Liver (tissue), 9 donors: Measurements from ENCODE around the gene ADGRV1. TPM values are rescaled to one million over a fixed set of nuclear protein-coding genes. Genes with fewer than 3 reads are reported as not detected.

Experiments
- DNase-seq: peaks from one replicate; pipeline ENCODE4 v3.0.0-alpha.2; 2017; ENCODE audit warnings: low spot score
- H3K27ac ChIP-seq, 2 donors: one replicate each; pipeline ENCODE4 v1.7.0; 2013; ENCODE audit warnings: inconsistent platforms in 2 of 2, low read length in 2 of 2, control low read depth in 1 of 2, low read depth in 1 of 2, mild to moderate bottlenecking in 1 of 2
- H3K27me3 ChIP-seq, 4 donors: one replicate each; pipeline versions ENCODE4 v1.6.1 to v1.7.0; 2013; ENCODE audit warnings: low read length in 3 of 4, inconsistent platforms in 1 of 4, mild to moderate bottlenecking in 1 of 4, moderate library complexity in 1 of 4; ENCODE audit not compliant: control insufficient read depth in 4 of 4, insufficient read depth in 4 of 4
- H3K36me3 ChIP-seq, 4 donors: one replicate each; pipeline versions ENCODE4 v1.6.1 to v1.7.0; 2013; ENCODE audit warnings: low read length in 3 of 4, mild to moderate bottlenecking in 3 of 4, low read depth in 1 of 4, moderate library complexity in 1 of 4; ENCODE audit not compliant: control insufficient read depth in 4 of 4, insufficient read depth in 3 of 4
- H3K4me1 ChIP-seq, 4 donors: one replicate each; pipeline versions ENCODE4 v1.6.1 to v1.7.0; 2013; ENCODE audit warnings: low read length in 3 of 4, mild to moderate bottlenecking in 3 of 4, moderate library complexity in 1 of 4; ENCODE audit not compliant: control insufficient read depth in 4 of 4, insufficient read depth in 4 of 4
- H3K4me3 ChIP-seq, 3 donors: one replicate each; pipeline versions ENCODE4 v1.6.1 to v1.7.0; 2013; ENCODE audit warnings: low read length in 3 of 3, control low read depth in 1 of 3, low read depth in 1 of 3, mild to moderate bottlenecking in 1 of 3
- H3K9ac ChIP-seq, 2 donors: one replicate each; pipeline ENCODE4 v1.7.0; 2013; ENCODE audit warnings: low read length in 2 of 2, mild to moderate bottlenecking in 2 of 2, moderate library complexity in 2 of 2, control low read depth in 1 of 2, low read depth in 1 of 2
- H3K9me3 ChIP-seq, 4 donors: one replicate each; pipeline versions ENCODE4 v1.6.1 to v1.7.0; 2013; ENCODE audit warnings: low read length in 3 of 4; ENCODE audit not compliant: control insufficient read depth in 4 of 4
- ATF3 ChIP-seq: IDR thresholded peaks from 2 replicates; pipeline ENCODE4 v1.6.1; 2016; ENCODE audit warnings: antibody characterized with exemption
- CTCF ChIP-seq: fragments of 150-350 bp; IDR thresholded peaks from 2 replicates; pipeline ENCODE4 v1.5.1; 2017; ENCODE audit warnings: improper control_type of control experiment, low read depth, low read length; ENCODE audit not compliant: missing input control
- EGR1 ChIP-seq, 2 donors: IDR thresholded peaks; 2 replicates each; pipeline ENCODE4 v1.6.1; 2016 to 2018; ENCODE audit warnings: antibody characterized with exemption in 2 of 2, low read depth in 2 of 2
- FOXA1 ChIP-seq: IDR thresholded peaks from 2 replicates; pipeline ENCODE4 v1.6.1; 2016; ENCODE audit warnings: antibody characterized with exemption
- FOXA2 ChIP-seq: IDR thresholded peaks from 2 replicates; pipeline ENCODE4 v1.6.1; 2016; ENCODE audit warnings: antibody characterized with exemption
- GABPA ChIP-seq, 2 donors: IDR thresholded peaks in 1 of 2; conservative IDR thresholded peaks in 1 of 2; 2 replicates each; pipeline ENCODE4 v1.6.1; 2016; ENCODE audit warnings: antibody characterized with exemption in 2 of 2, mild to moderate bottlenecking in 1 of 2, moderate library complexity in 1 of 2
- HNF4A ChIP-seq, 2 donors: conservative IDR thresholded peaks; 2 replicates each; pipeline ENCODE4 v1.6.1; 2016; ENCODE audit warnings: antibody characterized with exemption in 2 of 2, mild to moderate bottlenecking in 2 of 2
- HNF4G ChIP-seq: IDR thresholded peaks from 2 replicates; pipeline ENCODE4 v1.6.1; 2016; ENCODE audit warnings: antibody characterized with exemption
- JUND ChIP-seq, 2 donors: IDR thresholded peaks; 2 replicates each; pipeline ENCODE4 v1.6.1; 2016; ENCODE audit warnings: antibody characterized with exemption in 2 of 2
- MAX ChIP-seq: IDR thresholded peaks from 2 replicates; pipeline ENCODE4 v1.6.1; 2016; ENCODE audit warnings: antibody characterized with exemption
- NR2F2 ChIP-seq: IDR thresholded peaks from 2 replicates; pipeline ENCODE4 v1.6.1; 2016; ENCODE audit warnings: antibody characterized with exemption
- RAD21 ChIP-seq, 2 donors: IDR thresholded peaks; 2 replicates each; pipeline ENCODE4 v1.6.1; 2016; ENCODE audit warnings: antibody characterized with exemption in 2 of 2, mild to moderate bottlenecking in 2 of 2
- REST ChIP-seq: IDR thresholded peaks from 2 replicates; pipeline ENCODE4 v1.6.1; 2016; ENCODE audit warnings: antibody characterized with exemption, mild to moderate bottlenecking
- RXRA ChIP-seq, 2 donors: IDR thresholded peaks; 2 replicates each; pipeline ENCODE4 v1.6.1; 2017 to 2018; ENCODE audit warnings: antibody characterized with exemption in 2 of 2, mild to moderate bottlenecking in 1 of 2
- SP1 ChIP-seq: IDR thresholded peaks from 2 replicates; pipeline ENCODE4 v1.6.1; 2018; ENCODE audit warnings: antibody characterized with exemption, mild to moderate bottlenecking
- TAF1 ChIP-seq: conservative IDR thresholded peaks from 2 replicates; pipeline ENCODE4 v1.6.1; 2016; ENCODE audit warnings: antibody characterized with exemption, mild to moderate bottlenecking
- YY1 ChIP-seq: IDR thresholded peaks from 2 replicates; pipeline ENCODE4 v1.6.1; 2016; ENCODE audit warnings: antibody characterized with exemption, mild to moderate bottlenecking
- ZBTB33 ChIP-seq: IDR thresholded peaks from 2 replicates; pipeline ENCODE4 v1.6.1; 2016; ENCODE audit warnings: antibody characterized with exemption
- WGBS: extraction: QIAGEN DNeasy Blood & Tissue Kit; methylation state at CpG from one replicate; pipeline ENCODE4 v1.1.7; 2013; 5-methylcytosine and 5-hydroxymethylcytosine counted together
- polyA plus RNA-seq, 2 donors: library from polyadenylated mRNA; stranded (reverse) in 1 of 2; unstranded in 1 of 2; fragments of 200-250 nt in 1 of 2; fragments of >200 nt in 1 of 2; fragmentation: Nextera tagmentation in 1 of 2; extraction: Ambion mirVana in 1 of 2; gene quantifications; one replicate each; pipeline versions ENCODE4 v1.2.1 to v1.2.3, GENCODE V29; 2013 to 2015
- total RNA-seq, 2 donors: library from RNA; depleted of rRNA; stranded (reverse); fragments of >200 nt; gene quantifications; one replicate each; pipeline ENCODE4 v1.2.3, GENCODE V29; 2014
- donor health status: healthy.
- donor health status: healthy.
- donor health status: healthy.
- donor health status: healthy.
- donor health status: healthy.

The ADGRV1 gene
- total and polyA plus RNA-seq, 4 donors = 5.1 to 15.5 (median 9.6) TPM

- peak overlapping the region; percentile 85 to 95 for H3K27ac ChIP-seq
Observed at GRCh38 chr5:90899014-90899604, 340.5 kb downstream of the ADGRV1 start.

More at GRCh38 chr5:90899014-90899604, 340.5 kb downstream of the ADGRV1 start:
- H3K9ac ChIP-seq = peak overlapping the region; percentile 15 to 70
- 25% methylated on average over 2 of the region's 2 CpGs for WGBS
- H3K9me3 ChIP-seq = no peaks in the 10 kb centered on the region
- no peaks in the 10 kb centered on the region for H3K27me3 ChIP-seq
- peaks cover 10 to 53% (median 37%) of the 10 kb centered on the region in 4 donors for H3K4me1 ChIP-seq
- TF ChIP-seq ATF3 (no peak), EGR1 (IDR thresholded peaks at IDR 0.05; ENCODE audit: low read depth in 2 of 2) (no peak), CTCF (no peak), RXRA (IDR thresholded peaks at IDR 0.05) (peak; percentile 80 to 86), RAD21 (IDR thresholded peaks at IDR 0.05) (peak; percentile 14 to 47), HNF4G (peak; percentile 60), FOXA1 (no peak), JUND (IDR thresholded peaks at IDR 0.05) (peak in 1 of 2 donors; percentile 48), GABPA (IDR thresholded peaks at IDR 0.05 in 1 of 2, conservative IDR thresholded peaks at IDR 0.05 in 1 of 2) (no peak), HNF4A (conservative IDR thresholded peaks at IDR 0.05) (peak; percentile 62 to 77), SP1 (peak; percentile 83), FOXA2 (peak; percentile 81), MAX (peak; percentile 27), YY1 (peak; percentile 63), ZBTB33 (peak; percentile 37), REST (peak; percentile 13), TAF1 (peak; percentile 66), NR2F2 (no peak)
- no peak for DNase-seq
- no peaks in the 10 kb centered on the region for H3K36me3 ChIP-seq
- no peak overlapping the region for H3K4me3 ChIP-seq
